ENCODE measurements around the gene FNIP2.
A peak's percentile ranks its signal among the peaks of the same experiment; 100 is the strongest.

The FNIP2 gene

DNA sequence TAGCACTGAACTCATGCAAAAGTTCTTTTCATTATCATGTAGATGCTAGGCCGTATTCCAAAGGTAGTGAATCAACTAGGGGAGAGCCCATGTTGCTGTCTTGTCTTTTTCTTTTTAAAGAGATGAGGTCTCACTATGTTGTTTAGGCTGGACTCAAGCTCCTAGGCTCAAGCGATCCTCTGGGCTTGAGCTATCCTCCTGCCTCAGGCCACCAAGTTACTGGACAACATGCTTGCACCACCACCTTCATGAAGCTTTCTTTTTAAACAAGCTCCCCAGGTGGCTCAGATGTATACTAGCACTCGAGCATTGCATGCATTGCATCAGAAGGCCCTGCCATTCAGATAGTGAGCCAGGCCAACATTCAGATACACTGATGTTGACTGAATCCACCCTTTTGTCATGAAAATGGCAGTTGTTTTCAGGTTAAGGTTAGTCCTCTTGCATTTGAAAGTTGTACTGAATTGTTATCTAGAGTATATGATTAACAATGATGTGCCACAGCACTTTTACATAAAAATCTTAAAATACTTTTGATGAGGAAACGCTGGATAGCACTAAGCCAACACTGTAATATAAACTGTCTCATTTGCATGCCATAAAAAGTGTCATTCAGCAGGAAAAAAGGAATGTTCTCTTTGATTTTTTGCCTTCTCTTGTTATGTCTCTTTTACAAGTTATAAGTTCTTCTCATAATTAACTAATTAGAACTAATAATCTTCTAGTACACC lies 76.7 kb downstream of the FNIP2 start:
- Histone ChIP-seq H3K9me3 (ENCODE audit: control insufficient read depth, insufficient read depth, low read depth, low read length) (no peaks in the 10 kb centered on the region), H3K27me3 (ENCODE audit: control insufficient read depth, insufficient read depth, low read length) (no peaks in the 10 kb centered on the region), H3K4me1 (ENCODE audit: control insufficient read depth, insufficient read depth, low read length) (peaks cover 31% of the 10 kb centered on the region), H3K9ac (ENCODE audit: low read length) (peak overlapping the region; percentile 74), H3K4me3 (ENCODE audit: low read depth, low read length) (peak overlapping the region; percentile 42), H3K36me3 (ENCODE audit: control insufficient read depth, insufficient read depth, low read length) (no peaks in the 10 kb centered on the region), H3K27ac (ENCODE audit: low read depth, low read length) (peak overlapping the region; percentile 96)

DNA sequence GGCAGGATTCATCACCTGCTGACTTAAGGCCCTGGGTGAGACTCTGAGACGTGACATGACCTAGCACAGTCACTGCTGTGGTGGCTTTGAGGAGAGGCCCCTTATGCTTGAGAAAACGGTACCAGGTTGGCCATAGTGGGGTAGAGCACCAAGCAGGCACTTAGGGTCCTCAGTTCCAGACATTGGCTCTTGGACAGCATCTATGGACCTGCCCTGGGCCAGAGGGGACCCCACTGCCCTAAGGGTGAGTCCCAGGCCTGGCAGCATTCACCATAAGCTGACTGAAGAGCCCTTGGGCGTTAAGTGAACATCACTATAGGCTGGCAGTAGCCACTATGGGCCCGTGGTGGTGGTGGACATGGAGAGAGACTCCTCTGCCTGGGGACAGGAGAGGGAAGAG lies 78.7 kb downstream of the FNIP2 start:
- no peak overlapping the region for H3K27ac ChIP-seq (ENCODE audit: low read depth, low read length)
- H3K4me1 ChIP-seq (ENCODE audit: control insufficient read depth, insufficient read depth, low read length), result peaks cover 31% of the 10 kb centered on the region
- H3K36me3 ChIP-seq (ENCODE audit: control insufficient read depth, insufficient read depth, low read length), result no peaks in the 10 kb centered on the region
- H3K9ac ChIP-seq (ENCODE audit: low read length), result no peak overlapping the region
- no peak overlapping the region for H3K4me3 ChIP-seq (ENCODE audit: low read depth, low read length)
- no peaks in the 10 kb centered on the region for H3K9me3 ChIP-seq (ENCODE audit: control insufficient read depth, insufficient read depth, low read depth, low read length)
- H3K27me3 ChIP-seq (ENCODE audit: control insufficient read depth, insufficient read depth, low read length), result no peaks in the 10 kb centered on the region

DNA sequence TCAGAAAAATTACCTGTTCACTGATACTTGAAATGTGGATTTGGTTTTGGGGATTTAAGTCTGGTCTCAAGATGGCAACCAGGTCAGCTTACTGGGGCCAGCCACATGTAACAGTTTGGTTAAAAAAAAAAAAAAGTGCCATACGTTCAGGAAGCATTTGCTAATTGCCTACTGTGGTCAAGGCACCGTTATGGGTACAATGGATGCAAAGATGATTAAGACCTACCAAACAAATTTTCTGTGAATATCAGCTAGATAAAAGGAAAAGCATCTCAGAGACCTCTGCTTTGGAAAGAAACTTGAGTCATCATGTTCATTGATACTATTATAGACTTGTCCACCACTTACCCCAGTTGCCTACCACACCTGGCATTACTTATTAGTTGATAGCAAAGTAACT lies 80.9 kb downstream of the FNIP2 start:
- no peak overlapping the region for H3K4me3 ChIP-seq (ENCODE audit: low read depth, low read length)
- no peaks in the 10 kb centered on the region for H3K27me3 ChIP-seq (ENCODE audit: control insufficient read depth, insufficient read depth, low read length)
- no peak overlapping the region for H3K9ac ChIP-seq (ENCODE audit: low read length)
- H3K27ac ChIP-seq (ENCODE audit: low read depth, low read length), result no peak overlapping the region
- no peaks in the 10 kb centered on the region for H3K9me3 ChIP-seq (ENCODE audit: control insufficient read depth, insufficient read depth, low read depth, low read length)
- H3K36me3 ChIP-seq (ENCODE audit: control insufficient read depth, insufficient read depth, low read length), result no peaks in the 10 kb centered on the region
- H3K4me1 ChIP-seq (ENCODE audit: control insufficient read depth, insufficient read depth, low read length), result peaks cover 25% of the 10 kb centered on the region

DNA sequence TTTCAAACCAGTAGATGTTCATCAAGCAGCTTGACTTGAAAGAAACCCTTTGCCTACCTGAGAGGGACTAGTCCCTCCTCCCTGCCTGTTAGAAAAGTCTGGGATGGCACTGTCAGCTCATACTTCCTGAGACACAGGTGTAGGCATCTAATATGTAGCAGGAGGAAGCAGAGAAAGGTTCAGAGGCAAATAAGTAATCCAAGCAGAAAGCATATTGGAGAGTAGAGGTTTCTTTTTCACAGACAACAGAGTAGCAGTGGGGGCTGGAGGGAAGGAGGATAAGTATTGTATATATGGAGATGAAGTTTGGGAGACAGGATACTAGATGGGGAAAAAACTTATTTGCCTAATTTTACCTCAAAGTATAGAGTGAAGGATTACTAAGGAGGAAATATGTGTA lies 81.5 kb downstream of the FNIP2 start:
- Histone ChIP-seq H3K27me3 (ENCODE audit: control insufficient read depth, insufficient read depth, low read length) (no peaks in the 10 kb centered on the region), H3K4me3 (ENCODE audit: low read depth, low read length) (no peak overlapping the region), H3K4me1 (ENCODE audit: control insufficient read depth, insufficient read depth, low read length) (peaks cover 19% of the 10 kb centered on the region), H3K27ac (ENCODE audit: low read depth, low read length) (no peak overlapping the region), H3K9me3 (ENCODE audit: control insufficient read depth, insufficient read depth, low read depth, low read length) (no peaks in the 10 kb centered on the region), H3K9ac (ENCODE audit: low read length) (no peak overlapping the region), H3K36me3 (ENCODE audit: control insufficient read depth, insufficient read depth, low read length) (no peaks in the 10 kb centered on the region)

DNA sequence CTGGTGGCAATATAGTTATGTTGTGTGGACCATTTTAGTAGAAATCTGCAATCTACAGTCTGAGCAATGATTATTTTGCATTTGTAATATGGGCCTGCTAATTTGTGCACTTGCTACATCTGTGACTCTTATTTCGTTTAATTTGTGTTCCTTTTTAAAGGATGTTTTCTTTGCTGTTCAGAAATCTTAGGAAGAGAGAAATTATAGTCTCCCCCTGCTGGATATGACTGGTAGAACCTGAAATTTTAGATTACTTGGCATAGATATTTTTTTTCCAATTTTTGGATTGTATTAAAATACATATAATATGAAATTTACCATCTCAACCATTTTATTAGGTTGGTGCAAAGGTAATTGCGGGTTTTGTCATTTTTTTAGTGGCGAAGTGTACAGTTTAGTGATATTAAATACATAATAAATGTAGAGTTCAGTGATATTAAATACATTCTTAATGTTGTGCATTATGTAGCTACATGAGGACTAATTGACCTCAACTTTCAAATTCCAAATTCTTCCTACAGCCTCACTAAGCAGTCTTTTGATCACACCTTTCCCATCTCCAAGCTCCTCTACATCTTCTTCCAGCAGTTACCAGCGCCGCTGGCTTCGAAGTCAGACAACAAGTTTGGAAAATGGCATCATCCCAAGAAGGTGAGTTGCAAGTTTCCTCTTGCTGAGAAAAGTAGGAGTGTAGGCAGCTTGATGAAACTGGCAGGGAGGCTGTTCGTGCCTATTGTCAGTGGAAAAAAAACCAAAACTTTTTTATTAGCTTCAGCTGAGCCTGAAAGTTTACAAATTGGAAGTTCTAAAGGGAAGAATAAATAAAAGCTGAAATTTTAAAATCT lies 82.2 kb downstream of the FNIP2 start:
- Histone ChIP-seq H3K27ac (ENCODE audit: low read depth, low read length) (no peak overlapping the region), H3K4me3 (ENCODE audit: low read depth, low read length) (no peak overlapping the region), H3K9me3 (ENCODE audit: control insufficient read depth, insufficient read depth, low read depth, low read length) (no peaks in the 10 kb centered on the region), H3K4me1 (ENCODE audit: control insufficient read depth, insufficient read depth, low read length) (peaks cover 12% of the 10 kb centered on the region; the same call in 1 of the 2 replicates), H3K36me3 (ENCODE audit: control insufficient read depth, insufficient read depth, low read length) (no peaks in the 10 kb centered on the region), H3K27me3 (ENCODE audit: control insufficient read depth, insufficient read depth, low read length) (no peaks in the 10 kb centered on the region), H3K9ac (ENCODE audit: low read length) (no peak overlapping the region)

DNA sequence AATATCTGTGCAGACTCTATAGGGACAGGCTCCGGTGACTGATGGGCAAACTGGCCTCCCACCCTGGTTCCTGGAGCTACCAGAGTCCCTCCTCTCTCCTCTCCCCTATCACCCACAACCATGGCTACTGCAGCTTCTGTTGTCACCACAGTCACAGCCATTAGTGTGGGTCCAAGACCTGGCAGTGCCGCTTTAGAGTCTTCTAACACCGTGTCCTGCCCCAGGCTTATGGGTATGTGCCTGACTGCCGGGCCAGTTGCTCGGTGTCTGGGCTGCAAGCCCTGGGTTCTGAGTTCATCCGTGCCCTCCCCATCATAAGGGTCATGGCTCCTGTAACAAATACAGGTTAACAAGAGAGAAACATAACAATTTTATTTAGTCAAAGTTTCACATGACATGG lies 85.4 kb downstream of the FNIP2 start:
- H3K27me3 ChIP-seq (ENCODE audit: control insufficient read depth, insufficient read depth, low read length), result no peaks in the 10 kb centered on the region
- H3K27ac ChIP-seq (ENCODE audit: low read depth, low read length), result no peak overlapping the region
- H3K4me1 ChIP-seq (ENCODE audit: control insufficient read depth, insufficient read depth, low read length), result no peaks in the 10 kb centered on the region; the same call in 1 of the 2 replicates
- H3K9ac ChIP-seq (ENCODE audit: low read length), result no peak overlapping the region
- H3K36me3 ChIP-seq (ENCODE audit: control insufficient read depth, insufficient read depth, low read length), result no peaks in the 10 kb centered on the region
- no peak overlapping the region for H3K4me3 ChIP-seq (ENCODE audit: low read depth, low read length)
- H3K9me3 ChIP-seq (ENCODE audit: control insufficient read depth, insufficient read depth, low read depth, low read length), result no peaks in the 10 kb centered on the region

DNA sequence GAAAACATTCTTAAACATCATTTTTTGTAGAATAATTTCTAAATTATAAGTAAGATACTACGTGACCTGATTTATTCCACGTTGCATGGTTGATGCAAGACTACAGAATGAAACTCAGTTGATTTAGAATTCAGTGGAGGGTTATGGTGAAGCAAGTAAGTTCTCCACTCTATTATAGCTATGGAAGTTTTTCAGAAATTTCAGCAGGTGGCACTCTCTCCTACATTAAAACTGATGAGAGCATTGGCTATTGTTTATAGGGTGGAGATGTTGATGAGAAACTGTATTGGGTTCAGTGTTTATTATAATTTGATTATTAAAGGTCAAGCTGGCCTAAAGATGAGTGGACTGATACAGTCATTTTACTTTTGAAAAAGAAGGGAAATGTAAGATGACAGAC lies 88.0 kb downstream of the FNIP2 start:
- Histone ChIP-seq H3K27ac (ENCODE audit: low read depth, low read length) (no peak overlapping the region), H3K9ac (ENCODE audit: low read length) (no peak overlapping the region), H3K27me3 (ENCODE audit: control insufficient read depth, insufficient read depth, low read length) (no peaks in the 10 kb centered on the region), H3K36me3 (ENCODE audit: control insufficient read depth, insufficient read depth, low read length) (peaks cover 7% of the 10 kb centered on the region; the same call in 1 of the 2 replicates), H3K9me3 (ENCODE audit: control insufficient read depth, insufficient read depth, low read depth, low read length) (no peaks in the 10 kb centered on the region), H3K4me3 (ENCODE audit: low read depth, low read length) (no peak overlapping the region), H3K4me1 (ENCODE audit: control insufficient read depth, insufficient read depth, low read length) (no peaks in the 10 kb centered on the region)

DNA sequence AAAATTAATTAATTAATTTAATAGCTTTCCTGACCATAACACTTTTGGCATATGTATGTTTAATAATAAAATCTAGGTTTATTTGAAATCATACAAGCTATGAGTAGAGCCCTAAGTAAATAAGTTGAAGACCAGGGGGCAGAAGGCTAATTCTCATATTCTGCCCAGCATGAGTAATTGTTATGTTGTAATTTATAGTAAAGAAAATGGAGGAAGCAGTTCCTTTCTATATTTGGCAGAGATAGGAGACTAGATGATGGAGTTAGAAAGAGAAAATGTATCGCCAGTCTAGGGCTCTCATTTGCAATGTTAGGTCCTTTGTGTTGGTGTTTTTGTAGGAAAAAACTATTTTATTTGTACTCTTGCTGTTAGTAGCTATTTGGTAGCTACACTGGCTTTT lies 89.1 kb downstream of the FNIP2 start:
- Histone ChIP-seq H3K27ac (ENCODE audit: low read depth, low read length) (no peak overlapping the region), H3K9ac (ENCODE audit: low read length) (no peak overlapping the region), H3K9me3 (ENCODE audit: control insufficient read depth, insufficient read depth, low read depth, low read length) (no peaks in the 10 kb centered on the region), H3K27me3 (ENCODE audit: control insufficient read depth, insufficient read depth, low read length) (no peaks in the 10 kb centered on the region), H3K4me1 (ENCODE audit: control insufficient read depth, insufficient read depth, low read length) (no peaks in the 10 kb centered on the region), H3K36me3 (ENCODE audit: control insufficient read depth, insufficient read depth, low read length) (peaks cover 15% of the 10 kb centered on the region; the same call in 1 of the 2 replicates), H3K4me3 (ENCODE audit: low read depth, low read length) (no peak overlapping the region)

DNA sequence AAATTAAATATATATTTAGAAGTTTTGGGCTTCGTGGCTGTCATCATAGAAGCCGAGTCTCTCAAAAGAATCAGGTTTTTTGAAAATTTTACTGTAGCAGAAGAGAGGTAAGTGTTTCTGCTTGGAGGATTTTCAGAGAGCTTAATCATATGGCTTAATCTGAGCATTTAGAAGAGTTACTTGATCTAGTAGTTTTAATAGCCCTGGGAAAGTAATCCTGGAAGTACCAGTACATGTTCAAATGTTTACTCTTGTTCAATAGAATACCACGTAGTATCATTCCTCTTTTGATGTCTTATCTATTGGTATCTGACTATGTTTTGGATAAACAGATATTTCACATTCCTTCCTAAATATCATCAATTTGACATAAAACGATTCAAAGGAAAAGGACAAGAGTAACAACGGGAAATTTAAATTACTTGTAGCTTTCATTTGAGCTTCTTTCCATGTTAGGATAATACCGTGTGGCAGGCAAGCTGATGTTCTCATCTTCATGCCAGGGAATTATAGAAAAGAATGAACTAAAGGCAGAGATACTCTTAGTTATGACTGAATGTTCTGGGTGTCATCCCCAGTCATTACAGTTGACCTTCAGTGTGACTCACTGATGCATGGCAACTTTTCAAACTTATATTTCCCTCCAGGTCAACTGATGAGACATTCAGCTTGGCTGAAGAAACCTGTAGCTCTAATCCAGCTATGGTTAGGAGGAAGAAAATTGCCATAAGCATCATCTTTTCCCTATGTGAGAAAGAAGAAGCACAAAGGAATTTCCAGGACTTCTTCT lies 89.8 kb downstream of the FNIP2 start:
- Histone ChIP-seq H3K4me3 (ENCODE audit: low read depth, low read length) (no peak overlapping the region), H3K36me3 (ENCODE audit: control insufficient read depth, insufficient read depth, low read length) (peaks cover 15% of the 10 kb centered on the region; the same call in 1 of the 2 replicates), H3K27me3 (ENCODE audit: control insufficient read depth, insufficient read depth, low read length) (no peaks in the 10 kb centered on the region), H3K4me1 (ENCODE audit: control insufficient read depth, insufficient read depth, low read length) (no peaks in the 10 kb centered on the region), H3K9me3 (ENCODE audit: control insufficient read depth, insufficient read depth, low read depth, low read length) (no peaks in the 10 kb centered on the region), H3K9ac (ENCODE audit: low read length) (no peak overlapping the region), H3K27ac (ENCODE audit: low read depth, low read length) (no peak overlapping the region)

DNA sequence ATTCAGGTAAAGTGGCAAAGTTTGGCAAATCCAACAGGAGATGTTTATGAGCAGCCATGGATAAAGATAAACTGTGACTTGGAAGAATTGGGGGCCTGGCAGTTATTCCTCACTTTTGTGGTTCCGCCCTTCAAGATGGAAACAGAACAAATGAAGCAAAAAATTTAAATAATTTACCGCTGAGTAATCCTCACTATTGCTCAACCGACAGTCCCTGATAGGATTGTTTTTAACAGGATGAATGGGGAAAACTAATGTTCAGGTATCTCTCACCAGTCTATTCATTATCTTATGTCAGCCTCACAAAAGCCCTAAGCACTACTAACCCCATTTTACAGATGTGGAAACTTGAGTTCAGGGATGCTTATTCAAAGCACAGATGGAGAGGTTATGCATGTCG lies 90.8 kb downstream of the FNIP2 start:
- no peak overlapping the region for H3K9ac ChIP-seq (ENCODE audit: low read length)
- H3K9me3 ChIP-seq (ENCODE audit: control insufficient read depth, insufficient read depth, low read depth, low read length), result no peaks in the 10 kb centered on the region
- no peak overlapping the region for H3K27ac ChIP-seq (ENCODE audit: low read depth, low read length)
- peaks cover 15% of the 10 kb centered on the region; the same call in 1 of the 2 replicates for H3K36me3 ChIP-seq (ENCODE audit: control insufficient read depth, insufficient read depth, low read length)
- no peaks in the 10 kb centered on the region for H3K4me1 ChIP-seq (ENCODE audit: control insufficient read depth, insufficient read depth, low read length)
- no peak overlapping the region for H3K4me3 ChIP-seq (ENCODE audit: low read depth, low read length)
- H3K27me3 ChIP-seq (ENCODE audit: control insufficient read depth, insufficient read depth, low read length), result no peaks in the 10 kb centered on the region

Measured in HUES6 (cell line).